Neural cell (in vitro differentiated cells): Measurements from ENCODE around the gene MRTFA.

ENCODE experiments used
- EP300 ChIP-seq: fragments of 450-650 bp; conservative IDR thresholded peaks from 2 replicates; pipeline ENCODE4 v1.6.1; 2014; ENCODE audit warnings: antibody characterized with exemption, mild to moderate bottlenecking, moderate library complexity; ENCODE audit not compliant: poor library complexity, severe bottlenecking
- EZH2 ChIP-seq: fragments of 200-600, 300-800 bp; shearing (Covaris generic), sonication (generic); IDR thresholded peaks from 2 replicates; pipeline ENCODE4 v1.6.1; 2014; ENCODE audit warnings: antibody characterized with exemption, low read length, borderline replicate concordance, mild to moderate bottlenecking; ENCODE audit not compliant: insufficient read depth, poor library complexity, severe bottlenecking
- MXI1 ChIP-seq: fragments of 450-650 bp; conservative IDR thresholded peaks from 2 replicates; pipeline ENCODE4 v1.6.1; 2014; ENCODE audit warnings: antibody characterized with exemption, mild to moderate bottlenecking; ENCODE audit not compliant: poor library complexity, severe bottlenecking
- POLR2AphosphoS5 ChIP-seq: IDR thresholded peaks from 2 replicates; pipeline ENCODE4 v1.6.1; 2012
- RAD21 ChIP-seq: fragments of 450-650 bp; conservative IDR thresholded peaks from 2 replicates; pipeline ENCODE4 v1.6.1; 2014; ENCODE audit warnings: antibody characterized with exemption, mild to moderate bottlenecking, moderate library complexity
- REST ChIP-seq: IDR thresholded peaks from 2 replicates; pipeline ENCODE4 v1.6.1; 2012; ENCODE audit warnings: borderline replicate concordance
- SMC3 ChIP-seq: fragments of 450-650 bp; conservative IDR thresholded peaks from 2 replicates; pipeline ENCODE4 v1.6.1; 2014; ENCODE audit warnings: antibody characterized with exemption, mild to moderate bottlenecking, moderate library complexity; ENCODE audit not compliant: poor library complexity
- TAF1 ChIP-seq: IDR thresholded peaks from 2 replicates; pipeline ENCODE4 v1.6.1; 2012; ENCODE audit warnings: low read depth
- TF ChIP-seq, protein P1 (sequence below): fragments of 450-650 bp; IDR thresholded peaks from 2 replicates; pipeline ENCODE4 v1.5.1; 2014; ENCODE audit warnings: antibody characterized with exemption, mild to moderate bottlenecking, moderate library complexity; ENCODE audit not compliant: poor library complexity, severe bottlenecking

GRCh38 chr22:40368836-40369235 lies 267.7 kb downstream of the MRTFA start:
- TF ChIP-seq TAF1 (no peak), EZH2 (no peak), POLR2AphosphoS5 (no peak), REST (no peak), EP300 (no peak), SMC3 (no peak), RAD21 (no peak), MXI1 (no peak)
- TF ChIP-seq, protein P1, sequence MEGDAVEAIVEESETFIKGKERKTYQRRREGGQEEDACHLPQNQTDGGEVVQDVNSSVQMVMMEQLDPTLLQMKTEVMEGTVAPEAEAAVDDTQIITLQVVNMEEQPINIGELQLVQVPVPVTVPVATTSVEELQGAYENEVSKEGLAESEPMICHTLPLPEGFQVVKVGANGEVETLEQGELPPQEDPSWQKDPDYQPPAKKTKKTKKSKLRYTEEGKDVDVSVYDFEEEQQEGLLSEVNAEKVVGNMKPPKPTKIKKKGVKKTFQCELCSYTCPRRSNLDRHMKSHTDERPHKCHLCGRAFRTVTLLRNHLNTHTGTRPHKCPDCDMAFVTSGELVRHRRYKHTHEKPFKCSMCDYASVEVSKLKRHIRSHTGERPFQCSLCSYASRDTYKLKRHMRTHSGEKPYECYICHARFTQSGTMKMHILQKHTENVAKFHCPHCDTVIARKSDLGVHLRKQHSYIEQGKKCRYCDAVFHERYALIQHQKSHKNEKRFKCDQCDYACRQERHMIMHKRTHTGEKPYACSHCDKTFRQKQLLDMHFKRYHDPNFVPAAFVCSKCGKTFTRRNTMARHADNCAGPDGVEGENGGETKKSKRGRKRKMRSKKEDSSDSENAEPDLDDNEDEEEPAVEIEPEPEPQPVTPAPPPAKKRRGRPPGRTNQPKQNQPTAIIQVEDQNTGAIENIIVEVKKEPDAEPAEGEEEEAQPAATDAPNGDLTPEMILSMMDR, result no peak
